Brain microvascular endothelial cell (primary cell): Measurements from ENCODE around the gene EBF4.

Source experiments
- DNase-seq: peaks from one replicate; pipeline ENCODE4 v3.0.0-alpha.2; 2020
- H3K27ac ChIP-seq: fragments of 250-450 bp; sonication (Bioruptor Pico); 2 replicates; pipeline ENCODE4 v1.5.1; 2020; ENCODE audit warnings: mild to moderate bottlenecking, moderate library complexity
- H3K27me3 ChIP-seq: fragments of 250-450 bp; sonication (Bioruptor Pico); replicated peaks from 2 replicates; pipeline ENCODE4 v1.5.1; 2020; ENCODE audit warnings: mild to moderate bottlenecking
- H3K36me3 ChIP-seq: fragments of 250-450 bp; sonication (Bioruptor Pico); replicated peaks from 2 replicates; pipeline ENCODE4 v1.5.1; 2020; ENCODE audit warnings: mild to moderate bottlenecking
- H3K4me3 ChIP-seq: 2 replicates; pipeline ENCODE4 v1.5.1; 2011; ENCODE audit warnings: low read depth, mild to moderate bottlenecking, control low read depth, low read length, moderate library complexity
- in situ Hi-C: cut with HindIII; loops from 2 replicates; pipeline ENCODE4 v1.10.0; 2017; ENCODE audit warnings: low sequenced_read_pairs, low pct_ligation_motif_present
- TF ChIP-seq, protein P1 (sequence below): IDR thresholded peaks from 2 replicates; pipeline ENCODE4 v1.5.1; 2011; ENCODE audit warnings: low read depth, mild to moderate bottlenecking, moderate library complexity, low read length, control low read depth, inconsistent platforms; ENCODE audit errors: missing control alignments

The EBF4 gene

DNA sequence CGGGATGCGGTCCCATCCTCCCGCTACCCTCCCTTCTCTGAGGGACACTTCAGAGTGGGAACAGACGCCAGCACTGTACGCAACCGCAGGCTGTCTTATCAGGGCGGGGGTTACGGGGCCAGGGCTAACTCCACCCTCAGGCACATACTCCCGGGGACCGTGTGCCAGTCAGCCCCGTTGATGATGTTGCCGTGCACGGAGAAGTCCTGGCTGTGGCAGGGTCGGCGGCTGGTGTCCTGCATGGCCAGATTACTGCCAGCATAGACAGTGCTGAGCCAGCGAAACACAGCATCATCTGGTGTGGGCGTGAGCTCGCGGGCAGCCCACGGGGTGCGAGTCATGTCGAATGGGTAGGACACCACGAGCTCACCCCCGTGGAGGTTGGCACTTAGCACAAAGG, 102.9 kb downstream of the EBF4 start:
- Histone ChIP-seq H3K27ac (no peak overlapping the region), H3K4me3 (no peak overlapping the region), H3K27me3 (peaks cover 15% of the 10 kb centered on the region), H3K36me3 (no peaks in the 10 kb centered on the region)
- DNase-seq = no peak
- in situ Hi-C loops = no loop called here
- TF ChIP-seq, protein P1, sequence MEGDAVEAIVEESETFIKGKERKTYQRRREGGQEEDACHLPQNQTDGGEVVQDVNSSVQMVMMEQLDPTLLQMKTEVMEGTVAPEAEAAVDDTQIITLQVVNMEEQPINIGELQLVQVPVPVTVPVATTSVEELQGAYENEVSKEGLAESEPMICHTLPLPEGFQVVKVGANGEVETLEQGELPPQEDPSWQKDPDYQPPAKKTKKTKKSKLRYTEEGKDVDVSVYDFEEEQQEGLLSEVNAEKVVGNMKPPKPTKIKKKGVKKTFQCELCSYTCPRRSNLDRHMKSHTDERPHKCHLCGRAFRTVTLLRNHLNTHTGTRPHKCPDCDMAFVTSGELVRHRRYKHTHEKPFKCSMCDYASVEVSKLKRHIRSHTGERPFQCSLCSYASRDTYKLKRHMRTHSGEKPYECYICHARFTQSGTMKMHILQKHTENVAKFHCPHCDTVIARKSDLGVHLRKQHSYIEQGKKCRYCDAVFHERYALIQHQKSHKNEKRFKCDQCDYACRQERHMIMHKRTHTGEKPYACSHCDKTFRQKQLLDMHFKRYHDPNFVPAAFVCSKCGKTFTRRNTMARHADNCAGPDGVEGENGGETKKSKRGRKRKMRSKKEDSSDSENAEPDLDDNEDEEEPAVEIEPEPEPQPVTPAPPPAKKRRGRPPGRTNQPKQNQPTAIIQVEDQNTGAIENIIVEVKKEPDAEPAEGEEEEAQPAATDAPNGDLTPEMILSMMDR = no peak

DNA sequence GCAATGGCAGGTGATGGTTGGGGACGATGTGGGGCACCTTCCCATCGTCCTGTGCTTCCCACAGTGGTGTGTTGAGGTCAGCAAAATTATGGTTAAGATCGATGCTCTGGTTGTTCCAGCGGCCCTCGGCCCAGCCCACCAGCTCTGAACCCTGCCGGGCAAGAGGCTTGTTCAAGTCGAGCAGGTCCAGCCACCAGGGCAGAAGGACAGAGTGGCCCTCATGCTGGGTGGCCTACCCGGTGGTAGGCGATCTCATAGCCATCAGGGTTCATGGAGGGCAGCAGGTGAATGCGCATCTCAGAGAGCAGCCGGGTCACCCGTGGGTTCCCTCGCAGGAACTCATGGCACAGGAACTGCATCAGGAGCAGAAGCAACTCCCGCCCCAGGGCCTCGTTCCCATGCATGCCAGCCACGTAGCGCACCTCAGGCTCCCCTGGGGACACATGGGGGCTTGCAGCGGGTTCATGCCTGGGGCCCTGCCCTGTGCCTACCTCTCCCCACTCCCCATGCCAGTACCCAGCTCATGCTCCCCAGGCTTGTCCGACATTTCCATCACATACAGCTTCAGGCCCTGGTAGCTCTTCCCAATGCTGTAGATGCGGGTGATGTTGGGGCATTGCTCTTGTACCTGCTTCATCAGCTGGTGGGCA, 103.6 kb downstream of the EBF4 start:
- H3K36me3 ChIP-seq = no peaks in the 10 kb centered on the region
- no peak overlapping the region for H3K27ac ChIP-seq
- in situ Hi-C loops = no loop called here
- DNase-seq = no peak
- TF ChIP-seq, protein P1 = no peak
- H3K4me3 ChIP-seq = no peak overlapping the region
- H3K27me3 ChIP-seq = peaks cover 21% of the 10 kb centered on the region

DNA sequence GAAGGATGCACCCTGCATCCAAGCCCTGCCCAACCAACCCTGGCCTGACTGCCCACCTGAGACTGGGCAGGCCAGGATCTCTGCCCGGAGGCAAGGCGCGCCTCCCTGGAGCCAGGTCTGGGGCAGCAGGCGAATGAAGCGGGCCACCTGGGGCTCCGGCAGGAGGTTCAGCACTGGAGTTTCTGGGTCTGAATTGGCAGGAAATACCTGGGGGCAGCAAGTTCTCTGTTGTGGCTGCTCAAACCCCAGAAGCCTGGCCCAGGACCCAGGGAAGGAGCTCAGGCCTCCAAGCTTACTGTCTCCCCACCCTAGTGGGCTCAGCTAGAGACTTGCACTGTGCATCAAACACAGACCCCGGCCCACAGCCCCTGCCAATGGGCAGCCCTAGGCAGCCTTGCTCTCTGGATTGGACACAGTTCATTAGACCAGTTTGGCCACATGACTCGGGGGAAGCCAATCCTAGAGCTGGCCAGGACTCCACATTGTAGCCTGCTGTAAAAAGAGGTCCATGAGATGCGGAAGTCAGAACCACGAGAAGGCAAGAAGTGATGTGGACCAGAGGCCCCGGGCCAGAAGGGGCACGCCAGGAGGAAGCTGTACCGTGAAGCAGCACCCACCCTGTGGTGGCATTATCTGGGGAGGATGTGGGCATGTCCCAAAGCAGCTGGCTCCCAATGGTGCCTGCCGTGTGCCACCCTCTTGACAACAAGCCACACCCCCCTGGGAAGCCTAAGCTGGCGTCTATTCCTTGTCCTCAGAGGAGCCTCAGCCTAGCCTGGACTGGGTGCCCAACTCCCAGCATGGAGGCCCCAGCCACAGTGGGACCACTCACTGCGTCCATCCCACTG, 104.8 kb downstream of the EBF4 start:
- peaks cover 28% of the 10 kb centered on the region for H3K27me3 ChIP-seq
- DNase-seq = no peak
- no peaks in the 10 kb centered on the region for H3K36me3 ChIP-seq
- TF ChIP-seq, protein P1 = no peak
- no peak overlapping the region for H3K27ac ChIP-seq
- no peak overlapping the region for H3K4me3 ChIP-seq
- in situ Hi-C loops = no loop called here

DNA sequence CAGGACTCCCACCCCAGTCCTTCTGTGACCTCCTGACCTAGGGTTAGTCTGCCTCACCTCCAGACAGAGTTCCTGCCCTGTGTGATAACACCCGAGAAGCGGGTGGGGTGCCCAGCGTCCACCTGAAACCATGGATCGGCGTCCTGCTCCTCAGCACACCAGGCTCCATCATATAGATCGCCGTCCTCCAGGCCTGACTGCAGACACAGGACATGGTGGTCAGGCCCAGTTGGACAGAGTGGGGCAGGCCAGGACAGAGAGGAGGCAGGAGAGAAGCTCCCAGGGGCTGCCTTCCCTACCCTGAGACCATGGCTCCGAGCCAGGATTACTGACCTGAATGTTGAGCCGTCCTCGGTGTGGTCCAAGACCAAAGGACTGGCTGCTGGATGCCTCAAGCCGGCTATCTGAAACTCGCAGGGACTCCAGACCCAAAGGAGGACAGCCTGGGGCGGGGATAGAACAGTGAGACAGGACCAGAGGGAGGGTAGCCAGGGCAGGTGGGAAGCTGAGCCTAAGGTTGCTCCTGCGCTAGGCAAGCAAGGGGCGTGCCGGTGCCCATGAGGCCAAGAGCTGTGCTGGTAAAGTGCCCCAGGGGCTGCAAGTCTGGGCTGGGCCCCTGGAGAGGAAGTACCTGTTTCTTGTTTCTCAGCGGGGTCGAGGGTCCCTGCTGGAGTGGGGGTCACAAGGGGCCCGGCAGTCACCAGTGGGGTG, 105.7 kb downstream of the EBF4 start:
- in situ Hi-C loops = no loop called here
- TF ChIP-seq, protein P1 = no peak
- H3K36me3 ChIP-seq = no peaks in the 10 kb centered on the region
- no peak overlapping the region for H3K27ac ChIP-seq
- H3K4me3 ChIP-seq = no peak overlapping the region
- no peak for DNase-seq
- H3K27me3 ChIP-seq = peaks cover 29% of the 10 kb centered on the region

DNA sequence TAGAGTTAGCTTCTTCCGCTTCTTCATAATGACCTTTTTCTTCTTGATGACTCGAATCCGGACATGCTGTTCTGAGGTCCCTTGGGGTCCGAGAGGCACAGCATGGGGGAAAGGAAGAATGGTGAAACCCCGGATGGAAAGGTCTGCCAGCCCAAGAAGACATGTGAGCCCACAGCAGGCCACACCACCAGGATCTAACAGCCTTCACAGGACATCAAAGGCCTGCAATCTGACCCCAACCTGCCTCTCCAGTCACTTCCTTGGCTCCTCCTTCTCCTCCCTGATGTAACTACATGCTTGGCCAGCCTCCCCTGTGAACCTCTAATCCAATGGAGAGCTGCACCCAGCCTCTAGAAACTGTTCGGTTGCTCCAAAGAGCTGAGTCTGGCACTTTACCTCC, 106.2 kb downstream of the EBF4 start:
- H3K36me3 ChIP-seq = no peaks in the 10 kb centered on the region
- in situ Hi-C loops = no loop called here
- TF ChIP-seq, protein P1 = no peak
- no peak overlapping the region for H3K4me3 ChIP-seq
- DNase-seq = no peak
- H3K27ac ChIP-seq = no peak overlapping the region
- peaks cover 34% of the 10 kb centered on the region for H3K27me3 ChIP-seq
